ENCODE data around the gene ZNF790.

Gene ZNF790

GRCh38 chr19:36847968-36848367, 9.8 kb upstream of the ZNF790 start:
- DNase-seq (ENCODE audit: low read depth in 2 of 2): no peak
- TF ChIP-seq CTCF (IDR thresholded peaks at IDR 0.05; ENCODE audit: low read depth, low read length): no peak
- H3K4me3 ChIP-seq (replicated peaks in 1 of 2; ENCODE audit: low read depth in 2 of 2, low read length in 2 of 2): no peak overlapping the region

DNA sequence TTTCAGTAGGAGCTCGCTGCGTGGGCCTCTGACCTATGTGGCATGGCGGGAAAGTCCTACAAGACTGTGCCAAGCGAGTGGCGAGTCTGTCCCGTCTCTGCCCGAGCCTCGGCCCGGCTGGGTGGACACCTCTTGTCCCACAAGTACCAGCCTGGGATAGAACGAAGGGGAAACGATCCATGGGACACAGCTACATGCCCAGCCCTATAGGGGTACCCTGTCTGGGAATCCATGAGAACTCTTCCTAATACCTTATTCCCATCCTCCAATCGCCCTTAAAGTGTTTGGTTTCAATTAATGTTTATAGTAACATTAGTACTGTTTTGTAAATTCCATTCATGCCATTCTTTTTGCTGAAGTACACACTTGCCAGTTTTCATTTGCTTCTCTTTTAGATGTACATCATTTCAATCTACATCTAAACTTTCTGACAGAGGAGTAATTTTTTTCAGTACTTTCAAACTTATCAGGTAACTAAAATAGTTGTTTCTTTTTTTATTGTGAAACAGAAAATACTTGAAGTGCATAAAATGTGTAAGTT, 667 bp upstream of the ZNF790 start:
- DNase-seq (ENCODE audit: low read depth in 2 of 2): peak in 1 of 2 donors; percentile 22
- H3K4me3 ChIP-seq (replicated peaks in 1 of 2; ENCODE audit: low read depth in 2 of 2, low read length in 2 of 2): peak overlapping the region; percentile 73 to 82
- TF ChIP-seq CTCF (IDR thresholded peaks at IDR 0.05; ENCODE audit: low read depth, low read length): no peak

GRCh38 chr19:36837176-36837905, 846 bp downstream of the ZNF790 start:
- H3K4me3 ChIP-seq (replicated peaks in 1 of 2; ENCODE audit: low read depth in 2 of 2, low read length in 2 of 2): peak overlapping the region; percentile 73 to 82
- TF ChIP-seq CTCF (IDR thresholded peaks at IDR 0.05; ENCODE audit: low read depth, low read length): no peak
- peak in 1 of 2 donors; percentile 4 for DNase-seq (ENCODE audit: low read depth in 2 of 2)

DNA sequence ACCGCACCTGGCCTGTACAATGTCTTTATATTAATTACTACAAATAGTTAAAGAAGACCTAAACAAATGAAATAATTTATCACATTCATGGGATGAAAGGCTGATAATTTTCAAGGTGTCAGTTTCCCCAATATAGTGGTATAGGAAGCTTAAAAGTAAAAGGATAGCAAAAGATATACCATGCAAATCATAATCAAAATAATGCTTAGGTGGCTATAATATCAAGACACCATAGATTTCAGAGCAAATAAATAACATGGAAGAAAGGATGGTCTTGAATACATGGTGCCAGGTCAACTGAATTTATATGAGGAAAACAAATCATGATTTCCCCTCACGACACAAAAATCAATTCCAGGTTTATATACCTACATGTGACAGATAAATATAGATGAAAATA, 4.8 kb downstream of the ZNF790 start:
- DNase-seq (ENCODE audit: low read depth in 2 of 2): no peak
- no peak for TF ChIP-seq CTCF (IDR thresholded peaks at IDR 0.05; ENCODE audit: low read depth, low read length)
- no peak overlapping the region for H3K4me3 ChIP-seq (replicated peaks in 1 of 2; ENCODE audit: low read depth in 2 of 2, low read length in 2 of 2)

DNA sequence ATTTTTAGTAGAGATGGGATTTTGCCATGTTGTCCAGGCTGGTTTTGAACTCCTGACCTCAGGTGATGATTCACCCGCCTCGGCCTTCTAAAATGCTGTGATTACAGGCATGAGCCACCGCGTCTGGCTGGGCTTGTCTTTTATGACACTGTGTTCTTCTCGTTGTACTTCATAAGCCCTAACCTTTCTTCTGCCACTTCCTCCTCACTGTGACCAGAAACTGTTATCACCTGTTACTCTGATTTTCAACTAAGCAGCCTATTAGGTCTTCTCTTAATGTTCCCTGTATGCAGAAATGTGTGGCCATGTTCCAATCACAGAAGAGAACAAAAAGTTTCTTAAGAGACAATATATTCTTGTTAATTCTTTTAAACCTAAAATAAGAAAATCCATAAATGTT, 16.4 kb downstream of the ZNF790 start:
- no peak overlapping the region for H3K4me3 ChIP-seq (replicated peaks in 1 of 2; ENCODE audit: low read depth in 2 of 2, low read length in 2 of 2)
- no peak for TF ChIP-seq CTCF (IDR thresholded peaks at IDR 0.05; ENCODE audit: low read depth, low read length)
- no peak for DNase-seq (ENCODE audit: low read depth in 2 of 2)

DNA sequence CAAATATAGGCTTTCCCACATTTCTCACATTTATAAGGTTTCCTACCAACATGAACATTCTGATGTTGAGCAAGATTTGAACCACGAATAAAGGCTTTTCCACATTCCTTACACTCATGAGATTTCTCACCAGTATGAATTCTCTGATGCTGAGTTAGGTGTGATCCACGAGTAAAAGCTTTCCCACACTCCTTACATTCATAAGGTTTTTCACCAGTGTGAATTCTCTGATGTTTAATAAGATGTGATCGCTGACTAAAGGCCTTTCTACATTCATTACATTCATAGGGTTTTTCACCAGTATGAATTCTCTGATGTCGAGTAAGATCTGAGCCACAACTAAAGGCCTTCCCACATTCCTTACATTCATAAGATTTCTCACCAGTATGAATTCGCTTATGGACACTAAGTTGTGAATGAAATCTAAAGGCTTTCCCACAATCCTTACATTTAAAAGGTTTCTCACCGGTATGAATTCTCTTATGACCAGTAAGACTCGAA, 19.0 kb downstream of the ZNF790 start:
- H3K4me3 ChIP-seq (replicated peaks in 1 of 2; ENCODE audit: low read depth in 2 of 2, low read length in 2 of 2): no peak overlapping the region
- DNase-seq (ENCODE audit: low read depth in 2 of 2): peak; percentile 1 to 13

More for the DNA sequence above, 19.0 kb downstream of the ZNF790 start:
- TF ChIP-seq CTCF (IDR thresholded peaks at IDR 0.05; ENCODE audit: low read depth, low read length): no peak

Data from cardiac fibroblast (primary cell).